GM21360 (cell line): ENCODE data around the gene LCA5.
"Not testable (repeated sequence)": the region's sequence is repeated elsewhere in the genome, so short reads cannot be mapped to it uniquely, and the experiment has no call there.

Source experiments
- ATAC-seq: cut with Tn5 transposase; IDR thresholded peaks from one replicate; pipeline ENCODE4 v1.9.1; 2021; ENCODE audit warnings: mild to moderate bottlenecking, moderate library complexity; ENCODE audit not compliant: unreplicated experiment

Gene LCA5

DNA sequence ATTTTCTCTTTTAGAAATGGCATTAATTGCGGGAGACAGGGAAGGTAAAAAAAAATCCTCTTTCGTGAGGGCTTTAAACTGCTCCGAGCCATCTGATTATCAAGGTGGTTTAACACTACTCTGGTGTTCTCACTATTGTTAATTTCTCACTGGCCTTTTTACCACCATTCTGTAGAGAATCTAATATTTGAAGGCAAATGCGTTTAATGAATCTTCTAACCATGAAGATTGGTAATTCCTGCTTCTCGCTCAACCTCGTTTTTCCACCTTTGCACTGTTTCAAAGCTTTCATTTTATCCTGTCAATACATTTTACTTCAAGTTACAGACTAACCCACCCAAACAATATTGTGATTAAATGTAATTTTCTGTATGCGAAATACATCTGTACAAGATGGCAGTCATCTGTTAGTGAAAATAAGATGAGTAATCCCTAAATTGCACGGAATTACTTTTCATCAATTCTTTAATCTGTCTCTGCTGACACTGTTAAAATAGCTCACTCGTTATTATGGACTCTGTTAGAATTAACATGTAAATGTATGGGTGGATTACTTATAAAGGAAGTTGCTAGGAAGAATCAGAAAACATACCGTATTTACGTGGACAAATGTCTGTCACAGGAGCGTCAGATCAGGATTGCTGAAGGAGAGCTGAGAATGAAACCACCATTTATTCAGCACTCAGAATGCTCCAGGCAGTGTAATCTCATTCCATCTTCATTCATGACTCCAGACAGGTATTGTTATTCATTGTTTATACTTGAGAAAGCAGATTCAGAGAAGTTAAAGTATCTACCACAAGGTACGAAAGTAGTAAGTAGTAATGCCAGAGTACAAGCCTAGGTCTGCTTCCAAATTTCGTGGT, 1.1 kb upstream of the LCA5 start:
- ATAC-seq: no peak

DNA sequence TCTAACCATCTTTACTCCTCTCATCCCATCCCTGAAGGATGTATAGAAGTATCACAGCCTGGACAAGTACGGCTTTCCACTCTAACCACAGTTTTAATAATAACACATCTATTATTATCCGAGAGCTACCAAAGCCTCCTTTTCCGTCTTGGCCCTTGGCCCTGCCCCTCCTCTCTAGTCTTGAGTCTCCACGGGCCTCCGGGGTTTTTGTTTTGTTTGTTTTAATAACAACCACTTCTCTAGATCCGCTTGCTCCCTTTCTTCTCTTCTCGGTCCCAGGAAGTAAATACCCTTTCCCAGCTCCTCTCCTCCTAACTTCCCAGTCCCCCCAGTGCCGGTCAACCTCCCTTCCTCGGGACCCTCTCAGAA, 661 bp downstream of the LCA5 start:
- no peak for ATAC-seq

DNA sequence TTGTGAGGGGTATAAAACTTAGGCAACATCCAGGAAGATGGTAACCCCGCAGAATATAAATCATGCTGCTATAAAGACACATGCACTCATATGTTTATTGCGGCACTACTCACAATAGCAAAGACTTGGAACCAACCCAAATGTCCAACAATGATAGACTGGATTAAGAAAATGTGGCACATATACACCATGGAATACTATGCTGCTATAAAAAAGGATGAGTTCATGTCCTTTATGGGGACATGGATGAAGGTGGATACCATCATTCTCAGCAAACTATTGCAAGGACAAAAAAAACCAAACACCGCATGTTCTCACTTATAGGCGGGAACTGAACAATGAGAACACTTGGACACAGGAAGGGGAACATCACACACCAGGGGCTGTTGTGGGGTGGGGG, 7.7 kb downstream of the LCA5 start:
- not testable (repeated sequence) for ATAC-seq

DNA sequence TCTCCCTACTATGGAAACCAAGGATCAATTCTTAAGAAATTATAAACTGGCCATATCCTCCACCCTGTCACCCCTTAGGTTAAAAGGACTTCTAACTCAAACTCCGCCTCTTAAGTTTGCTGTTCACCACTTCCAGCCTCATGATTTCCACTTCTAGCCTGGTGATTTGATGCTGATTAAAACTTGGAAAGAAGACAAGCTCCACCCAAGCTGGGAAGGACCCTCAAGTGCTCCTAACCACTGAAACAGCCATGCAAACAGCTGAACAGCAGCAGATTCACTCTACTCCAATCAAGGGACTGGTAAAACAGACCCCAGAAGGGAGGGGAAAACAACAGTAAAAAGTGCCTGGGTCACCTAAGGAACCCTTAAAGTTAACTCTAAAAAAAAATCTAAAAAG, 10.3 kb downstream of the LCA5 start:
- ATAC-seq: no peak

DNA sequence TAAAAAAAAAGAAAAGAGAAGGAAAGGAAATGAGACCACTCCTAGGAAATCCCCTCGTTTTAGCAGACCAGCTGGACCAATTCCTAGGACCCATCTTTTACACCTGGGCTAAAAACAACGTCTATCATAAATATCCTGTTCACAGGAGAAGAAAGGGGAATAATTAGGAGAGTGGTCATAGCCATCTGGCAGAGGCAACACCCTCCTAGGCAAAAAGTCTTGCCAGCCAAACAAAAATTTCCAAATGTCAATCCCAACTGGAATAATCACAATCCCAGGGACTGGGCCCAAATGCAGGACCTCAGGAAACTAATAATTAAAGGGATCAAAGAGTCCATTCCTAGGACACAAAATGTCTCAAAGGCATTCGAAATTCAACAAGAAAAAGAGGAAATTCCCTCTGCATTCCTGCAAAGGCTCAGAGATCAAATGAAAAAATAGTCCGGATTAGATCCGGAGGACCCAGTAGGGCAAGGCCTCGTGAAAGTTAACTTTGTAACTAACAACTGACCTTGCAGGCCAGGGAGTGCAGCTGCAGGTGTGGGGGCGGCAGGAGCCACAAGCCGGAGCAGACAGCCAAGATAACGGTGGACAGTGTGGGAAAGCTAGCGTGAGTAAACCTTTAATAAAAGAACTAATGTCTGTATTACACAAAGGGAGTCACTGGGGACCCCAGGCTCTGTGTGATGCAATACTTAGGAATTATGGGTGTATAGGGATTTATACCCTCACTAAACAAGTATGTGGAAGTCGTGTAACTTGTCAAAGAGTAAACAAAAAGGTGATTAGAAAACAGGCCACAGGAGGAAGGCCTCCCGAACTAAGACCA, 11.7 kb downstream of the LCA5 start:
- ATAC-seq: no peak

DNA sequence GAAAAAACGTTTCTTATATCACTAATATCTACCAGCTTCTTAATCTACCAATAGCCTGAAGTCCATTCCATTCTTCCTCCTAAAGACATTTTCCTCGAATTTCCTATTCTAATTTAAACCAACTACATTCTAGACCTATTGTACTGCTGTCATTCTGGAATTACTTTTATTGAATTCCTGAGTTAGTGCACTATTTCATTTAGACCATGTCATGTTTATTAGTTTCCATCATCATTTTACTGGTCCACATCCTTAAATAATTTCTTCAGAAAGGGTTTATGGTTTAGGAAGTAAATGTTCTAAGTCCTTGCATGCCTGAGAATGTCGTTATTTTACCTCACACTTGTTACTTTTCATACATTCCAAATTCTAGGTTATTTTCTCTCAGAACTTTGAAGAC, 13.2 kb downstream of the LCA5 start:
- no peak for ATAC-seq

DNA sequence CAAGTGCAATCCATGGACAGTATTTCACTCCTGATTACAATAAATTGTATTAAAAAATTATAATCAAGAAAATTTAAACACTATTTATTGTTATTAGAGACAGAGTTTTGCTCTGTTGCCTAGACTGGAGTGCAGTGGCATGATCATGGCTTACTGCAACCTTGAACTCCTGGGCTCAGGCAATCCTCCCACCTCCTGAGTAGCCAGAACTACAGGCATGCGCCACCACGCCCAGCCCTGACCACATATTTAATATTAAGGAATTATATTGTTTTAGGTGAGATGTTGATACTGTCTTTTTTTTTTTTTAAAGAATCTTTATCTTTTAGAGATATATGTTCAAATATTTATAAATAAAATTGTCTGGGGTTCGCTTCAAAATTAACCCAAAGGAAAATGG, 14.6 kb downstream of the LCA5 start:
- no peak for ATAC-seq

DNA sequence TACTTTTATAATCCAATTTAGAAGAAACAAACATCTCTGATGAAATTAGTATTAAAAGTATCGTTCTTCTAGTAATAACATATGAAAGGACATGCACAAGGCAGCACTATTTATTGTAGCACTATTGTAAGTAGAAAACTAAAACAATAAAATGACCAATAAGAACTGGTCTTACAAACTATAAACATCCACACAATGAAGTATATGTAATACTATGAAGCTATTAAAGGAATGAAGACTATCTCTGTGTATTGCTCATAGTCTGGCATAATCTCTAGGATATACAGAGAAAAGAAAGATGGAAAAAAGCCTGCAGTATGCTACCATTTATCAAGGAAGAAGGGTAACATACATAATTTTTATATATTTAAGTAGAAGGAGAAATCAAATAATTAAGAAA, 16.7 kb downstream of the LCA5 start:
- no peak for ATAC-seq

DNA sequence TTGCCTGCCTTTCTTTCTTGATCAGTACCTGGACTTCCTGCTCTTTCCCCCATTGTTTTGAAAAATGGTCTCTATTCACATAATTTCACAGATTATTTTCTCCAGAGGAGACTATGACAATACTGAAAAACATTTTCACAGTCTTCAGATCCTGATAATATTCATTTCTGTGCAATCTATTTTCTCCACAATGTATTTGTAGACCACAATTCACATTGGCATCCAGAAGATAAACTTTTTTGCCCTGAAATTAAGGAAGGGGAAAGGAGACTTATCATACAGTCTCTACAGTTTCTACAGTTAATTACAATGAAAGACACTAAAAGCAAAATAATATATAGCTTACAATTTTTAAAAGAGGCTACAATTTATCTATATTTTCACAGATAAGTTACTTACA, 18.4 kb downstream of the LCA5 start:
- ATAC-seq: no peak

DNA sequence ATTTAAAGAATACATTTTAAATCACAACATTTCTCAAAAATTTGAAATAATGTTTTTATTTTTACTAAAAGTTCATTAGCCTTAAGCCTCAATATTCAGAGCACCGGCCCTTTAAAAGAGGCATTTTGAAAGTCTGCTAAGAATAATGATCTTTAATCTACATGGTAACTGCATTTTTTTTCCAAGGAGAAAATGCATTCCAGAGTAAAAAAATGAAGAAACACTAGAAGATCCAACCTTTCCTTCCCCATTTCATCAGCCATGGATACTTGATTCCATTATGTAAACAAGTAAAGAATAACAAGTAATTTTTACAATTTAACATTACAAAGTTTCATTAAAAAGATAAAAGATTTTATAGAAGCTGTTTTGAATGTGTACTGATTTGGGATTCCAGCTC, 21.8 kb downstream of the LCA5 start:
- no peak for ATAC-seq

DNA sequence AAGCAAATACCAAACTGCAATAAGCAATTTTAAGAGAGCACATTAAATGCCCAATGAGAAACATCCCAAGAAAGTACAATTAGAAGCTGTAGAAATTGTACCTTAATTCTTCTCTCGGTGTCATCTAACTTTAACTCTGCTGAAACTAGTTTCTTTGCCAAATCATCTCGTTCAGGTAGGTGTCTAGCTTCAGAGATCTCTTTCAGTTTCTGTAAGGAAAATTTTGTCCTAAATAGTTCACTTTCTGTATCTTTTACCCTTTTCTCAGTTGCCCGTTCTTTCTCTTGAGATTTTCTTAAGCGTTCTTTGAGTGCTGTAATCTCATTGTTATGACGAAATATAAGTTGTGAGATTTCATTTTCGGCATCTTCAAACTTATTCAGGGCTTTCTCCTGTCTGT, 24.1 kb downstream of the LCA5 start:
- no peak for ATAC-seq

DNA sequence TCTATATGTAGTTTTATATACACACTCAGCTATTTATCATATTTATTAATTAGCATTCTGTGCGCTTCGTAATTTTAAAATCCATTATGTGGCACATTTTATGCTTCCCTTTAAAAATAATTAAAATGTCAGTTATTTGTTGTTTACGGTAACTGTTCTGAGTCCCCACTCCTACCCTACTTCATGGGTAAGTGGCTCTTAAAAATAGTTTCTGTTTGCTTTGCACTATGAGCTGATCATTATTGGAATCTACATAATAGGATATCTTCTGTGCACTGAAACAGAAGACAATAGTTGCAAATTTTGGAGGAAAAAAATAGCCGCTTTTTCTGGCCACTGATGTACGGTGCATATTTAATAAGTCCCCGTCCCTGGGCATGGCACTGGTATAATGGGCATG, 25.2 kb downstream of the LCA5 start:
- ATAC-seq: no peak

DNA sequence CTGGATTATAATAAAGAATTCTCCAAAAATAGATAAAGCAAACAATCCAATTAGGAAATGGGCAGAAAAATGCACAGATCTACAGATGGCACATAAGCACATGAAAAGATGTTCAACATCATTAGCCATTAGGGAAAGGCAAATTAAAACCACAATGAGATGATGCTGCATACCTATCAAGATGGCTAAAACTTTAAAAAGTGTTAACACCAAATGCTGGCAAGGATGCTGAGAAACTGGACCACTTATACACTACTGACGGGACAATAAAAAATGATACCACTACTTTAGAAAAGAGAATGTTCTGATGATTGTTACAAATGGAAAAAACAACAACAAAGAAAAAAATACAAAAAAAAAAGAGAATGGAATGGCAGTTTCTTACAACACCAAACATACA, 26.5 kb downstream of the LCA5 start:
- ATAC-seq: no peak

DNA sequence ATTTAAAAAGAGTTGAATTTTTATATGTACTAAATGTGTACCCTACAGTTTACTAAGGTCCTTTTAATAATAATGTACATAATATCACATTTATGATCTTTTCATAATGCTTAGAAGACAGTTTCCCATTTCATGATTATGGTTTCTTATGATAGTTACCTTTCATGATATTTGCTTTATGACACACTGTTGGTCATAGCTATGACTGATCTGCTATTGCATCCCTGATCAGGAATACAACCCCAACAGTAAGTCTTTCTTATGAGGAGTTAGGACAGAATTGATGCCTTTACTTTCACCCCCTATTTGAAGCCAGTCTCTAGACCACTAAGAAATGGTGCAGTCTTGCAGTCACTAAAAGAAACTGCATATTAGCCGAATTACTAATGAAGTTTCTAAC, 31.0 kb downstream of the LCA5 start:
- no peak for ATAC-seq

DNA sequence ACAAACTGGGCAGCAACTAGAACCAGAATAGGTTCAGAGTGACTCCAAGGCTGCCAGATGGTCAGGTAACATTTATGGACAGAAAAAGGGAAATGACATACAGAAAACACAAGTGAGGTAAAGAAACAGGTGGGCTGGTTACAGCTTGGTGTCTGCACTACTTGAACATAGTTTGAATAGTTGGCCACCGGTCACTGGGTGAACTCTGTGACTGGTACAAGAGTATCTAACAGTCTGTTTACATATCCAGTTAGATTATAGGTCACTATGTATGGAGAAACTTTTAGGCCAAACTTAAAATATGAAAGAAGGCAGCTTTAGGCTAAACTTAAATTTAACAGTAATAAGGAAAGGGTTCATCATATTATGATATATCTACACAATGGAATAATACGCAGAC, 32.9 kb downstream of the LCA5 start:
- no peak for ATAC-seq

DNA sequence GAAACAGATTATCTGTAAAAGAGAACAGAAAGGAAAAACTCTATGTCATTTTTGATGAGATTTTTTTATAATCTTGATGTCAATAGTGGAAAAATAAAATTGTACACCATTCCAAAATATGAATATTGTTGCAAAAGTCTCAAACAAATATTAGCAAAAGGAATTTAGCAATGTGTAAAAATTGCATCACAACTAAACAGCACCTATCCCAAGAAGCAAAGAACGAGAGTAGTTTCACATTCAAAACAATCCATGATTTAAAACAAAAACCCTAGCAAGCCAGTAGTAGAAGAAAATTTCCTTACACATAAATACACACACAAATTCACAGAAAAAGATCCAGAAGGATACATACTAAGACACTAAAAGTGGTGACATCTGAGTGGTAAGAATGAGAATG, 38.4 kb downstream of the LCA5 start:
- ATAC-seq: no peak

DNA sequence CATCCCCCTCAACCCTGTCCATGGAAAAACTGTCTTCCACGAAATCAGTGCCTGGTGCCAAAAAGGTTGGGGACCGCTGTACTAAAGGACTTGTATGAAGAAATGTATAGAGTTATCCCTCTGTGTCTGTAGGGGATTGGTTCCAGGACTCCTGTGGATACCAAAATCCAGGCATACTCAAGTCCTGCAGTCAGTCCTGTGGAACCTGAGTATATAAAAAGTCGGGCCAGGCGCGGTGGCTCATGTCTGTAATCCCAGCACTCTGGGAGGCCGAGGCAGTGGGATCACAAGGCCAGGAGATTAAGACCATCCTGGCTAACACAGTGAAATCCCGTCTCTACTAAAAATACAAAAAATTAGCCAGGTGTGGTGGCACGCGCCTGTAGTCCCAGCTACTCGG, 42.0 kb downstream of the LCA5 start:
- no peak for ATAC-seq

DNA sequence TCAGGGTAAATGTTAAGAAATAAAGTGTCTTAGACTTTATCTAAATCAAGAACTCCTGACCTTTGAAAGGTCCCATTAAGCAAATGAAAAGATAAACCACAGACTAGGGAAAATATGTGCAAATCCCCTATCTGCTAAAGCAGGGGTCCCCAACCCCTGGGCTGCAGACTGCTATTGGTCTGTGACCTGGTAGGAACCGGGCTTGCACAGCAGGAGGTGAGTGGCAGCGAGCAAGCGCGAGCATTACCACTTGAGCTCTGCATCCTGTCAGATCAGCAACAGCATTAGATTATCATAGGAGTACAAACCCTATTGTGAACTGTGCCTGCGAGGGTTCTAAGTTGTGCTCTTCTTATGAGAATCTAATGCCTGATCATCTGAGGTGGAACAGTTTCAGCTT, 42.4 kb downstream of the LCA5 start:
- ATAC-seq: no peak

DNA sequence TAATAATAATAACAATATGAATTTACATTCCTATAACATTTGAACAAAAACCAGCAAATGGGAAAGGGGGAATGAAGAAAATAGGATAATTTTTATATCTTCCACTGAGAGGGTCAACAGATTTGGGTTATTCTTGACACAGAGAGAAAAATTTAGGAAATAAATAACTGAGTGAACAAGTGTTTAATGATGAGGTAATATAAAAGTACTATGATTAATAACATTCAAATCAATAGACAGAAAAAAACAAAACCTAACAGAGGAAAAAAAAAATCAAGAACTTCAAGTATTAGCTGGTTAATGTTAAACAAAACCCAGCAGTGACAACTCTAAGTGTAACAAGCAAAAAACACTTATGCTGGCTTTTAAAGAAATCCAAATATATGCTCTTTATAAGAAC, 66.5 kb downstream of the LCA5 start:
- ATAC-seq: no peak

DNA sequence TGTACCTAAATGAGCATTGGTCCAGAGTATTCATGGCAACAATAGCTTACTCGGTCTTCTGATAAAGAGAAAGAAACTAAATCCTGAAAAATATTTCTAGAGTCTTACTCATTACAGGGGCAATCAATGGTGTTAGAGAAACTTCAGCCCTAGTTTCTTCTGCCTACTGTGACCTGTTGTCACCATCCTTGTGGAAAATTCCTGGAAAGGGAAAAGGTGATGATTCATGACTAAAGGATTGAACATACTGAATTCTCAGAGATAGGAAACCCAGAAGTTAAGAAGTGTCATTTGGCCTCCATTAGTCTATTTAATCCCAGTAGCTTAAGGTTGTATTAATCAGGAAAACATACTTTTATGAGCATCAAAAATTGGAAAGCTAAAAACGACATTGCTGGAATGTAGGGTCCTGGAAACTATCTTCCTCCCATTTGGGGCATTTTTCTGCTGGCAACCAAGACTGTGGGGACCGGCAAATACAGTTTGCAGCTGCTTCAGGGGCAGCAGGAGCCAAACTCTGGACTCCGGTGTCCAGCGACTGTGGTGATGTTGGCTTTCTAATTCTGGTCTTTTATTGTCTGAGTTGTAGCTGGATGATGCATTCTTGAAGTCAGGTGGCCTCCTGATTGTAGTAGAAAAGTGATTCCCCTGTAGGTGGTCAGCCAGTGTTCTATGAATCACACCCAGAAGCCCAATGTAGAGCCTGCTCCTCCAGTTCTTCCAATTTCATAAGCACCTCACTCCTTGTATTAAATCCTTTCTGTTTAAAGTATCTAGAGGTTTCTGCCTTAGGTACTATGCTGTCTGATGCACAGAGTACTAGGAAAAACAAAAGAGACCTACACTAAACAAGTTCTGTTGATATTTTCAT, 67.6 kb downstream of the LCA5 start:
- no peak for ATAC-seq

DNA sequence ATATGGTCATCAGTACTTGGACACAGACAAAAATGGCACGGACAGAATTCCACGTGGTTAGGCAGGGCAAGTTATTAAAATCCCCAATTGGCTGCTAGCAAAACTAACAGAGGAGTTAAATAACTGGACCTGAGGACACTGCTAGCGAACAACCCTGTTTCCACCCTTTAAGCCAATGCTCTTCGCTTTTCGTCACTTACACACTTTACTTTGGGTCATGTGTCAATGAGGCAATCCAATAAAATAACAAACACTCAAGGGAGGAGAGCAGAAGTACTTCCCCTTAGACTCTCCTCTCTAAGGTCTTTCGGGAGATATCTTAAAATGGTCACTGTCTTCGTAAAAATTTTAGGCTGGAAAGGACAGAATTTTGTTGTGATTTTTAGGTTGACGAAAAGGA, 68.6 kb downstream of the LCA5 start:
- no peak for ATAC-seq
